NCI-H1694 treated with DMSO at 0.1 percent for 48 hours (cell line): ENCODE data around the gene PLP1.

ENCODE experiments used
- DNase-seq: peaks from one replicate; lab custom pipeline; 2025; lab: John Stamatoyannopoulos, UW

Gene PLP1

GRCh38 chrX:103830848-103831247 lies 54.2 kb downstream of the PLP1 start:
- DNase-seq, result no peak

- DNase-seq, result peak; percentile 34
These were observed 54.7 kb downstream of the PLP1 start for GRCh38 chrX:103831342-103831802.

- peak; percentile 26 for DNase-seq
These were observed 55.3 kb downstream of the PLP1 start, which contains the start of gene RAB9B for GRCh38 chrX:103831803-103832544. Gene RAB9B (minus strand): TSS chrX:103832257. CDS start chrX:103825784, 6,473 bp downstream.

GRCh38 chrX:103839404-103839803 lies 62.8 kb downstream of the PLP1 start:
- DNase-seq, result no peak
